EL (cell line): ENCODE results near the gene PNPLA8.
A peak's percentile ranks its signal among the peaks of the same experiment; 100 is the strongest.
"Not testable (repeated sequence)": the region's sequence is repeated elsewhere in the genome, so short reads cannot be mapped to it uniquely, and the experiment has no call there.

Experiments
- DNase-seq: peaks from one replicate; pipeline ENCODE4 v3.0.0-alpha.2; 2016

The PNPLA8 gene

DNA sequence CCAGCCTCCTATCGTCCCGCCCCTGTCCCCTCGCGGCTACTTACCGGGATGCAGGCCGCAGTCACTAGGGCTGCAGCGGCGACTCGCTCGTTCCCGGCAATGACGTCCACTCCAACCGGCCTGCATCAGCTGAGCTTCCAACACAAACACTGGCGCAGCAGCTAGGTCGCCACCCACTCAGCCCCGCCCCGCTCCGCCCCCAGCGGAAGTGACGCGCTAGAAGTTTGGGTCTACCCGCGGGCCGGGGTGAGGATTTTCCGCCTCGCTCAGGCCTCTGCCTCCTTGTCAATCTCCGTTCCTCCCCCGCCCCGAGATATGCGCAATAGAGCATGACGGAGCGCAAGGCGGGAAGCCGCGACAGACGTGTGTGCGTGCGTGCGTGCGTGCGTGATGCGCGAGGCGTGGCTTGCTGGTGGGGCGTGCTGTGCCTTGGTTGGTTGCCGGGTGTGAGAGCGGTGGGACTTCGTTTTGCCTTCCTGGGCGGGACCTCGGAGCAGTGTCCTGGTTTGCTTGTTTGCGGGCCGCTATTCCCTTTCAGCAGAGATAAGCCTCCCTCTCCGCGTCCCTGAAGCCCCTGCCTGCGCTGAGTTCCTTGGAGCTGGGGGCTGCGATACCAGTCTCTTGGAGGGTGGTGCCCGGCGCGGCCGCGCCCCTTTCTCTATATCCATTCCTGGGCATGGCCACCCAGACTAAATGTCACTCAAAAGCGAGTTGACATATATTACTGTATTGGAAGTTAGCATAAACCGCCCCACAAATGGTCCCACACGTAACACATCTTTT is at the start of gene PNPLA8:
TSS of gene PNPLA8 (minus strand) at position 151 of the 783 bp plus-strand sequence. CDS start 10,644 bp downstream, outside the sequence.
- peak; percentile 99 for DNase-seq

- no peak for DNase-seq
These were observed 49.2 kb upstream of the PNPLA8 start for GRCh38 chr7:108575156-108575555.

- DNase-seq = no peak
These were observed 46.5 kb upstream of the PNPLA8 start for GRCh38 chr7:108572480-108572879.

DNA sequence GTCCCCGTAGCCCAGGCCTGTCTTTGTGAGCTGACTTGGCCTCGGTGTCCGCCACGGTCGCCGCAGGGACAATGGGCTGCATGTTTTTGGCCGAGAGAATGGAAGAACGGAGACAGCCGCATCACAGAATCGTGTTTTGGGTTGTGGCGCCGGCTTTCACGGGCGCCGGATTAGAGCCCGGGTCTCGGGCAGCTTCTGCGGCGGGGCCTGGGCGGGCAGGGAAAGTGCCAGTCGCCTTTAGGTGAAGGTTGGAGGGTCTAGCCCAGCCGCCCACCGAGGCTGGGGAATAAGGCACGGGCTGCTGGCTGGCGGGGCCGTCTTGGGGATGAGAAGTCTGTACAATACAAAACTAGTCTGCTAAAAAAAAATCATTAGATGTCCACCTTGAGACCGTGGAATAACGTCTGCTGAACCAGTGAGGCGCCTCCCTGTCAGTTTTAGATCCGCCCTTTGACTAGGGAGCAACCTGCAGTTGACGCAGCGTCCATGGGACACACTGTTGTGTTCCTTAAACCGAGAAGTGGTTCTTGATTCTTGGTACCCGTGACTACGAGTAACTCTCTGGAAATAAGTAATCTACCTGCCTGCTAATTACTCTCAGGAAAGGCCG is 44.3 kb upstream of the PNPLA8 start:
- peak; percentile 47 for DNase-seq

DNA sequence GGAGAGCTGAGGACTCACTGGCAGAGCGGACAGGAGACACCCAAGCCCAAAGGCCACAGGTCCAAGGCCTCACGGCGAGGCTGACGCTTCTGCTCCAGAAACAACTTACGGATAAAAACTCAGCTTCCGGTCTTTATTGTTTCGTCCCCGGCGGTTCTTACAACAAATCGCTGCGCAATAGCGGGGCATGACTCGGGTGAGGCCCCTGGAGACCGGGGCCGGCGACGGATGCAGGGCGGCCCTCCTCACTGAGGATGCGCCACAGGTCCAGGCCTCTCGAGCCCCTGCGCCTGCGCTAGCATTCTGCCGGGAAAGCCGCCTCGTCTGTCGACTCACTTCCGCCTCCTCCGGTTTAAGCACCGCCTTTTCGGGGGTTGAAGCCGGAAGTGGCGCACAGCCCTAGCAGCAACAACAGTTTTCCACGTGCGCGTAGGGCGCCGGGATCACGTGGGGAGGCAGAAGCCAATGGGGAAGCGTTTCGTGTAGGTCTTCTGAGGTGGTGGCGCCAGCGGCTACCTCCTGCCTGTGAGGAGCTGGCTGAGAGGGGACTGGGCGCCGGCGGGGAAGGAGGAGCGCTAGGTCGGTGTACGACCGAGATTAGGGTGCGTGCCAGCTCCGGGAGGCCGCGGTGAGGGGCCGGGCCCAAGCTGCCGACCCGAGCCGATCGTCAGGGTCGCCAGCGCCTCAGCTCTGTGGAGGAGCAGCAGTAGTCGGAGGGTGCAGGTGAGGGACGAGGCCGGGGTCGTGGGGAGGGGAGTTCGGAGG is 43.6 kb upstream of the PNPLA8 start, which contains the start of the genes DNAJB9 and THAP5:
TSS of gene DNAJB9 (plus strand) at position 494 of the 765 bp plus-strand sequence. CDS start 1,853 bp downstream, outside the sequence.
TSS of gene THAP5 (minus strand) at position 326 of the 765 bp plus-strand sequence. CDS start at position 189, 137 bp downstream.
- DNase-seq = peak; percentile 99

DNA sequence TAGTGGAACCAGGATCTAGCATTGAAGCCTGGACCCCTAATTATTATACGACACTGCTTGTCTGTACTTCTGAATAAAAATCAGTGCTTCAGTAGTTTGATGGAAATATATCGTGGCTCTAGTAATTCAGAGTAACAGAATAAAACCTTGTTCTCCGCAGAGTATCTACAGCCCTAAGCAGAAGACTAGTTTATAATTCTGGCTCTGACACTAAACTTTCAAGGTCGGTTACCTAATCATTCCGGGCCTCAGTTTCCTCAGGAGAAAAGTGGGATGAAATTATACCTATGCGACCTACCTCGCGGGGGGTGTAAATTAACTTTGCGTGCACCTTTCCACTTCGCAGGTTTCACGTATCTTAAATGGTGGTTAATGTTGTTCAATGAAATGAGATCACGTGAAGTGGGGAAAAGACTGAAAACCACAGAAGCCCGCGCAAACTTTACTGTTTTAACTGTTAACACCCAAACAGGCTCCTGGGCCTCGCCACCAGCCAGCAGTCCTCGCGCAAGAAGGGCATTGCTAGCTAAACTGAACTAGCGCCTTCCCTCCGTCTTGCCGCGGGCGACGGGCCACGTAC is 43.0 kb upstream of the PNPLA8 start:
- DNase-seq = no peak

DNA sequence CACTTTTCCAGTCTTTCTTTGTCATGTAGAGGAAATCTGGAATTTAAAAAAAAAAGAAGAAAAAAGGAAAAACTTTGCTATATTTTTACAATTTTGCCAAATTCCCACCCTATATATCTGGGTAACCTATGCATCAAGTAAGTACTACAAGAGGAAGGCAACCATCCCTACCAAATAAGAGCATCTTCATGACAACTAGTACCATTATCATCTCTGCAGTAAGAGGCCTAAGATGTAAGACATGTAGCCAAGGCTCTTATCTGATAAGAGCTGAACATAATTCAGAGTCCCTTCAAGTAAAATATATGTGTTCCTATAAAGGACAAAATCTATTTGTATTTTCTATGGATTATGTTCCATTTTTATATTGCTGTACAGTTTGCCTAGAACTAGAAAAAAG is 40.1 kb upstream of the PNPLA8 start:
- no peak for DNase-seq

DNA sequence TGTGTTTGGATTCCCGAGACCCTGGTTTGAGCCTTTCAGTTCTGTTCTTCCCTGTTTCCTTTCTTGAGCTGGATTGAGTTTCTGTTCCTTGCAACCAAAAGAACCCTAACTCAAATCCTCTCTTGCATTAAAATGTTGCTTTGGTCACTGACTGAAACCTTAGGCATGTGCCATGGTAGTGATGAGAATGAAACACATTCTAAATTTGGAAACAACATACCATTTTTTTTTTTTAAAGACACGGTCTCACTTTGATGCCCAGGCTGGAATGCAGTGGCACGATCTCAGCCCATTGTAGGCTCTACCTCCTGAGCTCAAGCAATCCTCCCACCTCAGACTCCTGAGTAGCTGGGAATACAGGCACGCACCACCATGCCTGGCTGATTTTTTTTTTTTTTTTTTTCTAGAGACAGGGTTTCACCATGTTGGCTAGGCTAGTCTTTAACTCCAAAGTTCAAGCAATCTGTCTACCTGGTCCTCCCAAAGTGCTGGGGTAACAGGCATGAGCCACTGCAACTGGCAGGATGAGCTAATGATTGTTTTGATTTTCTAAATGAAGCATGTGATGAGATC is 35.2 kb upstream of the PNPLA8 start:
- DNase-seq = peak; percentile 25

DNA sequence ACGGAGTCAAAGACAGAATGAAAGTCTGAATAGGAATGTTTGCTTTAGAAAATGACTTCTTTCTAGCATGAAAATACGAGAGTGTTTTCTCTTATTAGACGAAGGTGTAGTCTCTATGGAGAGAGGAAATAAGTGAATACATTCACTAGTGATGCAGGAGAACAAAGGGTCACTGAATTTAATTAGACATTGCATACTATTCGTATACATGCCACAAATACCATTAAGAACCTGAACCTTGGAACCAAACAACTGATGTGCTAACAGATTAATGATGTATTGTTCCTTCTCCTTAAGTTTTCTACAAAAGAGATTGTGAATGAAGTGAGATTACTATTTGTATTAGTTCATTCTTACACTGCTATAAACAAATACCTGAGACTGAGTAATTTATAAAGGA is 33.3 kb upstream of the PNPLA8 start:
- no peak for DNase-seq

DNA sequence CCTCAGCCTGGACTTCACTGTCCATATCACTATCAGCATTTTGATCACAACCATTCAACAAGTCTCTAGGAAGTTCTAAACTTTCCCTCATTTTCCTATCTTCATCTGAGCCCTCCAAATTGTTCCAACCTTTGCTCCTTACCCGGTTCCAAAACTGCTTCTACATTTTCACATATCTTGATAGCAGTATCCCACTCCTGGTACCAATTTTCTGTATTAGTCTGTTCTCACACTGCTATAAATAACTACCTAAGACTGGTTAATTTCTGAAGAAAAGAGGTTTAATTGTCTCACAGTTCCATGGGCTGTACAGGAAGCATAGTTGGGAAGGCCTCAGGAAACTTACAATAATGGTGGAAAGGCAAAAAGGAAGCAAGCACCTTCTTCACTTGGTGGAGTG is 31.7 kb upstream of the PNPLA8 start:
- no peak for DNase-seq

- no peak for DNase-seq
These were observed 31.3 kb upstream of the PNPLA8 start for GRCh38 chr7:108557191-108557590.

GRCh38 chr7:108556665-108557064 is 30.7 kb upstream of the PNPLA8 start:
- DNase-seq = not testable (repeated sequence)

- not testable (repeated sequence) for DNase-seq
These were observed 22.4 kb upstream of the PNPLA8 start for GRCh38 chr7:108548141-108548896.

GRCh38 chr7:108541478-108541877 is 15.5 kb upstream of the PNPLA8 start:
- DNase-seq = no peak

DNA sequence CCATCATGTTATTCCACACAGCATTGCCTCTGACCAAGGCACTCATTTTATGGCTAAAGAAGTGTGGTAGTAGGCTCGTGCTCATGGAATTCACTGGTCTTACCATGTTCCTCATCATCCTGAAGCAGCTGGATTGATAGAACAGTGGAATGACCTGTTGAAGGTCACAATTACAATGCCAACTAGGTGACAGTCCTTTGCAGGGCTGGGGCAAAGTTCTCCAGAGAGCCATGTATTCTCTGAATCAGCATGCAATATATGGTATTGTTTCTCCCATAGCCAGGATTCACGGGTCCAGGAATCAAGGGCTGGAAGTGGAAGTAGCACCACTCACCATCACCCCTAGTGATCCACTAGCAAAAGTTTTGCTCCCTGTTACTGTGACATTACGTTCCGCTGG is 12.8 kb upstream of the PNPLA8 start:
- DNase-seq = not testable (repeated sequence)

DNA sequence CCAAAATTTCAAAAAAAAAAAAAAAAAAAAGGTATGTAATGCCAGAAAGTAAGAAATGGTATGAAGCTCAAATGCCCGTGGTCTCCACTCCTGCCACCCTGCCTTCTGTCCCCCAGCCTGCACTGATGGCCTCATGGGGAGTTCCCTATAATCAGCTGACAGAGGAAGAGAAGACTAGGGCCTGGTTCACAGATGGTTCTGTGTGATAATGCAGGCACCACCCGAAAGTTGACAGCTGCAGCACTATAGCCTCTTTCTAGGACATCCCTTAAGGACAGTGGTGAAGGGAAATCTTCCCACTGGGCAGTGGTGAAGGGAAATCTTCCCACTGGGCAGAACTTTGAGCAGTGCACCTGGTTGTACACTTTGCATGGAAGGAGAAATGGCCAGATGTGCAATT is 12.3 kb upstream of the PNPLA8 start:
- DNase-seq = not testable (repeated sequence)

- DNase-seq = no peak
These were observed 11.3 kb upstream of the PNPLA8 start for GRCh38 chr7:108537229-108537628.

GRCh38 chr7:108535744-108536143 is 9.8 kb upstream of the PNPLA8 start:
- DNase-seq = no peak

- no peak for DNase-seq
These were observed 9.3 kb upstream of the PNPLA8 start for GRCh38 chr7:108535257-108535656.

- DNase-seq = no peak
These were observed 7.8 kb upstream of the PNPLA8 start for GRCh38 chr7:108533712-108534111.

- no peak for DNase-seq
These were observed 3.4 kb upstream of the PNPLA8 start for GRCh38 chr7:108529341-108529740.

DNA sequence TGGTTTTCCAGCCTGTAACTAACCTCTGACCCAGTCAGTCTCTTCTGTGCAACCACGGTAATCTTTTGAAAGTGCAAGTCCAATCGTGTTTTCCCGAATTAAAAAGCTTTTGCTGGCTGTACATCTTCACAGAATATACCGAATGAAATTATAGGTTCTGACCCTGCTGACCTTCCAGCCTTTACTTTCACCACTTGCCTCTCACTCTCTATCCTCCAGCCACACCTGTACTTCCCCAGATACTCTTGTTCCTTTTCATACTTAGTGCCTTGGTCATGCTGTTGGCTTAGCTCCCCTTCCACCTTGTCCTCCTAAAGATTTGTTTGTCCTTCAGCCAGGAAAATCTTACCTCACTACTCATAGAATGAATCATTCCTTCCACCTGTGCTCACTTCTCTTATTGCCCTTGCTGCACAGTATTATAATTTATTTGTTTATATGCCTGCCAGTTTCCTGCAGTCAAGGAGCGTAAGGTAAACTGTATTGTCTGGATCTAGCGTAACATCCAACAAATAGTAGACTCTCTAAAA is 2.3 kb upstream of the PNPLA8 start:
- DNase-seq = no peak
